Trophoblast cell (in vitro differentiated cells and primary cell): ENCODE measurements around the gene SMIM11.

Source experiments
- DNase-seq, 2 donors: peaks; one replicate each; pipeline ENCODE4 v3.0.0-alpha.2; 2016
- H2AFZ ChIP-seq: 2 replicates; pipeline ENCODE4 v1.6.1; 2013; ENCODE audit warnings: low read length, moderate library complexity, mild to moderate bottlenecking; ENCODE audit not compliant: insufficient read depth, poor library complexity
- H2AK5ac ChIP-seq: 2 replicates; pipeline ENCODE4 v1.6.1; 2013; ENCODE audit warnings: mild to moderate bottlenecking, low read length
- H2BK120ac ChIP-seq: 2 replicates; pipeline ENCODE4 v1.6.1; 2013; ENCODE audit warnings: low read length, mild to moderate bottlenecking, moderate library complexity; ENCODE audit not compliant: insufficient read depth, poor library complexity
- H2BK12ac ChIP-seq: 2 replicates; pipeline ENCODE4 v1.6.1; 2013; ENCODE audit warnings: mild to moderate bottlenecking, low read length, moderate library complexity
- H2BK5ac ChIP-seq: 2 replicates; pipeline ENCODE4 v1.6.1; 2013; ENCODE audit warnings: low read length, low read depth, moderate library complexity, mild to moderate bottlenecking; ENCODE audit not compliant: poor library complexity
- H3K14ac ChIP-seq: 2 replicates; pipeline ENCODE4 v1.6.1; 2013; ENCODE audit warnings: mild to moderate bottlenecking, low read length
- H3K18ac ChIP-seq: 2 replicates; pipeline ENCODE4 v1.6.1; 2013; ENCODE audit warnings: mild to moderate bottlenecking, low read length
- H3K23ac ChIP-seq: 2 replicates; pipeline ENCODE4 v1.6.1; 2013; ENCODE audit warnings: low read length
- H3K27ac ChIP-seq: 2 replicates; pipeline ENCODE4 v1.5.1; 2013; ENCODE audit warnings: low read depth, mild to moderate bottlenecking, inconsistent platforms, low read length, moderate library complexity
- H3K27me3 ChIP-seq: 2 replicates; pipeline ENCODE4 v1.6.1; 2013; ENCODE audit warnings: inconsistent platforms, mild to moderate bottlenecking, low read length, moderate library complexity; ENCODE audit not compliant: insufficient read depth
- H3K36me3 ChIP-seq, 2 experiments: 1 replicate in 1 of 2; 2 replicates in 1 of 2; pipeline ENCODE4 v1.6.1; 2013; ENCODE audit warnings: low read length in 2 of 2, mild to moderate bottlenecking in 2 of 2, moderate library complexity in 1 of 2; ENCODE audit not compliant: insufficient read depth in 2 of 2, control insufficient read depth in 1 of 2
- H3K4ac ChIP-seq: 2 replicates; pipeline ENCODE4 v1.6.1; 2013; ENCODE audit warnings: low read depth, mild to moderate bottlenecking, low read length, moderate library complexity
- H3K4me1 ChIP-seq, 2 experiments: 1 replicate in 1 of 2; 2 replicates in 1 of 2; pipeline ENCODE4 v1.6.1; 2013; ENCODE audit warnings: low read length in 2 of 2, mild to moderate bottlenecking in 2 of 2, moderate library complexity in 1 of 2; ENCODE audit not compliant: insufficient read depth in 2 of 2, control insufficient read depth in 1 of 2
- H3K4me2 ChIP-seq: 2 replicates; pipeline ENCODE4 v1.6.1; 2013; ENCODE audit warnings: inconsistent platforms, mild to moderate bottlenecking, low read length, moderate library complexity
- H3K4me3 ChIP-seq: 2 replicates; pipeline ENCODE4 v1.5.1; 2013; ENCODE audit warnings: mild to moderate bottlenecking, low read depth, low read length, inconsistent platforms
- H3K79me1 ChIP-seq: one replicate; pipeline ENCODE4 v1.6.1; 2013; ENCODE audit warnings: low read length
- H3K79me2 ChIP-seq: 2 replicates; pipeline ENCODE4 v1.6.1; 2013; ENCODE audit warnings: low read length, mild to moderate bottlenecking; ENCODE audit not compliant: control insufficient read depth, insufficient read depth, poor library complexity
- H3K9ac ChIP-seq: 2 replicates; pipeline ENCODE4 v1.6.1; 2013; ENCODE audit warnings: mild to moderate bottlenecking, low read length
- H3K9me3 ChIP-seq: 2 replicates; pipeline ENCODE4 v1.6.1; 2013; ENCODE audit warnings: low read depth, mild to moderate bottlenecking, control low read depth, inconsistent platforms, low read length; ENCODE audit not compliant: insufficient read depth
- H4K12ac ChIP-seq: 2 replicates; pipeline ENCODE4 v1.6.1; 2013; ENCODE audit warnings: low read depth, mild to moderate bottlenecking, low read length, moderate library complexity
- H4K8ac ChIP-seq: 2 replicates; pipeline ENCODE4 v1.6.1; 2013; ENCODE audit warnings: low read depth, mild to moderate bottlenecking, low read length, moderate library complexity
- H4K91ac ChIP-seq: one replicate; pipeline ENCODE4 v1.6.1; 2013; ENCODE audit warnings: low read depth, mild to moderate bottlenecking, low read length, moderate library complexity
- WGBS: extraction: QIAGEN DNeasy Blood & Tissue Kit; methylation state at CpG from one replicate; pipeline ENCODE4 v1.1.7; 2013; ENCODE audit warnings: missing lambda C conversion rate; ENCODE audit not compliant: insufficient read length, insufficient coverage; ENCODE audit errors: extremely low coverage; 5-methylcytosine and 5-hydroxymethylcytosine counted together

SMIM11 gene

GRCh38 chr21:34358866-34359265 is 16.4 kb upstream of the SMIM11 start:
- H2BK5ac ChIP-seq = no peak overlapping the region
- no peak overlapping the region for H2BK120ac ChIP-seq
- no peak overlapping the region for H3K23ac ChIP-seq
- no peak overlapping the region for H3K27ac ChIP-seq
- no peak overlapping the region for H3K9ac ChIP-seq
- no peaks in the 10 kb centered on the region for H3K27me3 ChIP-seq
- H3K18ac ChIP-seq = no peak overlapping the region
- no peaks in the 10 kb centered on the region for H3K4me1 ChIP-seq
- H3K14ac ChIP-seq = no peak overlapping the region
- H2BK12ac ChIP-seq = no peak overlapping the region
- WGBS = no CpG with 5 or more reads among the region's 1 CpG
- H3K4me3 ChIP-seq = no peak overlapping the region
- no peak overlapping the region for H3K4ac ChIP-seq
- no peaks in the 10 kb centered on the region for H3K79me1 ChIP-seq
- H2AK5ac ChIP-seq = no peak overlapping the region
- H4K91ac ChIP-seq = no peak overlapping the region
- no peaks in the 10 kb centered on the region for H3K79me2 ChIP-seq
- no peak overlapping the region for H2AFZ ChIP-seq
- no peak overlapping the region for H4K12ac ChIP-seq
- no peaks in the 10 kb centered on the region for H3K36me3 ChIP-seq
- DNase-seq = no peak
- no peak overlapping the region for H4K8ac ChIP-seq
- no peaks in the 10 kb centered on the region for H3K9me3 ChIP-seq
- no peak overlapping the region for H3K4me2 ChIP-seq

GRCh38 chr21:34360488-34361241 is 14.6 kb upstream of the SMIM11 start:
- H3K4ac ChIP-seq = no peak overlapping the region
- H3K9ac ChIP-seq = no peak overlapping the region
- H3K4me3 ChIP-seq = no peak overlapping the region
- H3K4me1 ChIP-seq = no peaks in the 10 kb centered on the region
- no peaks in the 10 kb centered on the region for H3K79me2 ChIP-seq
- no peak overlapping the region for H2BK12ac ChIP-seq
- no CpG with 5 or more reads among the region's 12 CpGs for WGBS
- H3K27ac ChIP-seq = no peak overlapping the region
- H3K36me3 ChIP-seq = no peaks in the 10 kb centered on the region
- H3K18ac ChIP-seq = no peak overlapping the region
- H4K8ac ChIP-seq = no peak overlapping the region
- H2AK5ac ChIP-seq = no peak overlapping the region
- H3K14ac ChIP-seq = no peak overlapping the region
- no peaks in the 10 kb centered on the region for H3K27me3 ChIP-seq
- H3K4me2 ChIP-seq = no peak overlapping the region
- no peak overlapping the region for H4K12ac ChIP-seq
- no peak overlapping the region for H3K23ac ChIP-seq
- H2AFZ ChIP-seq = no peak overlapping the region
- H2BK120ac ChIP-seq = no peak overlapping the region
- H2BK5ac ChIP-seq = no peak overlapping the region
- no peak overlapping the region for H4K91ac ChIP-seq
- no peak for DNase-seq
- H3K9me3 ChIP-seq = no peaks in the 10 kb centered on the region
- no peaks in the 10 kb centered on the region for H3K79me1 ChIP-seq

GRCh38 chr21:34362136-34362444 is 13.2 kb upstream of the SMIM11 start:
- H3K36me3 ChIP-seq = no peaks in the 10 kb centered on the region
- no peak overlapping the region for H4K12ac ChIP-seq
- H2AFZ ChIP-seq = no peak overlapping the region
- no peak overlapping the region for H3K4me2 ChIP-seq
- no peak overlapping the region for H2BK120ac ChIP-seq
- no CpG with 5 or more reads among the region's 3 CpGs for WGBS
- H3K9me3 ChIP-seq = no peaks in the 10 kb centered on the region
- H3K27ac ChIP-seq = no peak overlapping the region
- no peak overlapping the region for H2BK5ac ChIP-seq
- no peak overlapping the region for H2AK5ac ChIP-seq
- H3K14ac ChIP-seq = no peak overlapping the region
- H2BK12ac ChIP-seq = no peak overlapping the region
- no peak for DNase-seq
- no peak overlapping the region for H4K8ac ChIP-seq
- no peak overlapping the region for H3K23ac ChIP-seq
- H3K27me3 ChIP-seq = no peaks in the 10 kb centered on the region
- no peak overlapping the region for H3K18ac ChIP-seq
- no peak overlapping the region for H3K4ac ChIP-seq
- H3K4me3 ChIP-seq = no peak overlapping the region
- no peaks in the 10 kb centered on the region for H3K79me2 ChIP-seq
- H3K79me1 ChIP-seq = no peaks in the 10 kb centered on the region
- no peak overlapping the region for H4K91ac ChIP-seq
- H3K4me1 ChIP-seq = no peaks in the 10 kb centered on the region
- H3K9ac ChIP-seq = no peak overlapping the region

GRCh38 chr21:34362670-34363069 is 12.6 kb upstream of the SMIM11 start:
- no peak overlapping the region for H3K4me3 ChIP-seq
- no peaks in the 10 kb centered on the region for H3K27me3 ChIP-seq
- no CpG with 5 or more reads among the region's 3 CpGs for WGBS
- H3K23ac ChIP-seq = no peak overlapping the region
- no peak overlapping the region for H4K12ac ChIP-seq
- H4K8ac ChIP-seq = no peak overlapping the region
- H3K14ac ChIP-seq = no peak overlapping the region
- H3K9me3 ChIP-seq = no peaks in the 10 kb centered on the region
- H3K18ac ChIP-seq = no peak overlapping the region
- H2BK12ac ChIP-seq = no peak overlapping the region
- H3K79me2 ChIP-seq = no peaks in the 10 kb centered on the region
- H3K4me2 ChIP-seq = no peak overlapping the region
- no peaks in the 10 kb centered on the region for H3K36me3 ChIP-seq
- no peaks in the 10 kb centered on the region for H3K4me1 ChIP-seq
- no peak for DNase-seq
- no peak overlapping the region for H2AFZ ChIP-seq
- no peak overlapping the region for H4K91ac ChIP-seq
- H2BK5ac ChIP-seq = no peak overlapping the region
- no peak overlapping the region for H3K9ac ChIP-seq
- H3K4ac ChIP-seq = no peak overlapping the region
- no peak overlapping the region for H3K27ac ChIP-seq
- no peak overlapping the region for H2AK5ac ChIP-seq
- peaks cover under 1% of the 10 kb centered on the region for H3K79me1 ChIP-seq
- H2BK120ac ChIP-seq = no peak overlapping the region
